Heart left ventricle (tissue), 16 donors: ENCODE results near the gene KRT35. TPM values are rescaled to one million over a fixed set of nuclear protein-coding genes. Genes with fewer than 3 reads are reported as not detected.
A peak's percentile ranks its signal among the peaks of the same experiment; 100 is the strongest.

ENCODE experiments used
- ATAC-seq, 4 donors: fragments of 200-7000 bp; cut with Tn5 transposase; one replicate each; pipeline ENCODE4 v1.9.1; 2020 to 2022; ENCODE audit warnings: moderate library complexity in 4 of 4, mild to moderate bottlenecking in 3 of 4, moderate number of reproducible peaks in 1 of 4
- DNase-seq, 5 donors: peaks; one replicate each; pipeline ENCODE4 v3.0.0-alpha.2; 2020
- H3K27ac ChIP-seq, 12 donors: fragments of 200-600 bp; sonication (generic) in 4 of 12; one replicate each; pipeline versions ENCODE4 v1.5.0 to v1.8.0; 2016 to 2022; ENCODE audit warnings: mild to moderate bottlenecking in 2 of 12
- H3K27me3 ChIP-seq, 9 donors: fragments of 200-600 bp; sonication (generic) in 2 of 9; one replicate each; pipeline versions ENCODE4 v1.5.1 to v1.8.0; 2016 to 2022; ENCODE audit warnings: mild to moderate bottlenecking in 3 of 9
- H3K36me3 ChIP-seq, 9 donors: fragments of 200-600 bp; sonication (generic) in 2 of 9; one replicate each; pipeline versions ENCODE4 v1.5.0 to v1.8.0; 2018 to 2022; ENCODE audit warnings: mild to moderate bottlenecking in 2 of 9
- H3K4me1 ChIP-seq, 12 donors: fragments of 200-600 bp; sonication (generic) in 4 of 12; one replicate each; pipeline versions ENCODE4 v1.5.0 to v1.8.0; 2016 to 2022; ENCODE audit warnings: mild to moderate bottlenecking in 3 of 12
- H3K4me3 ChIP-seq, 12 donors: fragments of 200-600 bp; sonication (generic) in 4 of 12; one replicate each; pipeline versions ENCODE4 v1.5.0 to v1.8.0; 2017 to 2022; ENCODE audit warnings: mild to moderate bottlenecking in 9 of 12, moderate library complexity in 4 of 12
- H3K9me3 ChIP-seq, 12 donors: fragments of 200-600 bp; sonication (generic) in 4 of 12; one replicate each; pipeline versions ENCODE4 v1.5.0 to v1.8.0; 2016 to 2022; ENCODE audit warnings: mild to moderate bottlenecking in 1 of 12
- POLR2A ChIP-seq, 2 donors: fragments of 450-650 bp; IDR thresholded peaks; one replicate each; pipeline ENCODE4 v1.6.1; 2017; ENCODE audit warnings: antibody characterized with exemption in 2 of 2, mild to moderate bottlenecking in 2 of 2, moderate library complexity in 2 of 2
- WGBS, 4 donors: extraction: QIAGEN DNeasy Blood & Tissue Kit in 2 of 4; methylation state at CpG; one replicate each; pipeline versions ENCODE4 v1.1.5 to v1.1.7; 2013 to 2018; 5-methylcytosine and 5-hydroxymethylcytosine counted together
- intact Hi-C, 10 donors: fragments of 100-400 bp; cut with DNase I; formaldehyde crosslinking; loops; one replicate each; pipeline versions ENCODE4 v1.11.1 to v1.14.2; 2022
- polyA plus RNA-seq, 2 donors: library from polyadenylated mRNA; stranded (reverse); fragments of 200-250 nt; gene quantifications; one replicate each; pipeline ENCODE4 v1.2.3, GENCODE V29; 2013
- total RNA-seq, 9 donors: library from RNA; depleted of rRNA in 2 of 9; stranded (reverse); fragments of >200 nt in 2 of 9; fragmentation: NEBNext Ultra II Directional in 3 of 9; extraction: Animal tissue kit (Norgen Biotek cat#: 25700) in 3 of 9; gene quantifications; one replicate each; pipeline versions ENCODE4 v1.1.0 to v1.2.4, GENCODE V29; 2016 to 2023
- TF ChIP-seq, protein P1 (sequence below), 12 donors: fragments of 200-600 bp; sonication (generic) in 4 of 12; IDR thresholded peaks; one replicate each; pipeline versions ENCODE4 v1.5.0 to v1.8.0; 2018 to 2022; ENCODE audit warnings: antibody characterized with exemption in 12 of 12, mild to moderate bottlenecking in 5 of 12
- donor health status: ischemic (EF 13 %, LVEDD 7.1; RV severe dilation, severe dysfunction).
- donor health status: healthy with polysubstance abuse.
- donor health status: DM: no; HTN: yes; CAD: no.
- donor health status: DM: no; HTN: no; CAD: no.
- donor health status: ischemic (EF 25% LVEDD 6.9; RV normal size, moderate dysfunction).
- donor health status: ischemic (EF 25% LVEDD 5.7; RV mildly dilated, moderate dysfunction).
- donor health status: healthy.
- donor health status: DM: yes; HTN: yes; CAD: no.
- donor health status: ischemic (EF 35%, LVEDD 5.7; RV mildly dilated, moderate dysfunction).
- donor health status: nonischemic (EF 11% LVEDD 7.7; RV severe dilation, severe dysfunction).
- donor health status: DM: yes; HTN: yes; CAD: no.
- donor health status: PGD.
- donor health status: ischemic (EF 29% LVEDD 5.4; RV normal size, mild dysfunction).
- donor health status: nonischemic (EF 23%, LVEDD 6.1; RV moderate dilation, normal function).

The KRT35 gene
- total and polyA plus RNA-seq, 11 donors = not detected

DNA sequence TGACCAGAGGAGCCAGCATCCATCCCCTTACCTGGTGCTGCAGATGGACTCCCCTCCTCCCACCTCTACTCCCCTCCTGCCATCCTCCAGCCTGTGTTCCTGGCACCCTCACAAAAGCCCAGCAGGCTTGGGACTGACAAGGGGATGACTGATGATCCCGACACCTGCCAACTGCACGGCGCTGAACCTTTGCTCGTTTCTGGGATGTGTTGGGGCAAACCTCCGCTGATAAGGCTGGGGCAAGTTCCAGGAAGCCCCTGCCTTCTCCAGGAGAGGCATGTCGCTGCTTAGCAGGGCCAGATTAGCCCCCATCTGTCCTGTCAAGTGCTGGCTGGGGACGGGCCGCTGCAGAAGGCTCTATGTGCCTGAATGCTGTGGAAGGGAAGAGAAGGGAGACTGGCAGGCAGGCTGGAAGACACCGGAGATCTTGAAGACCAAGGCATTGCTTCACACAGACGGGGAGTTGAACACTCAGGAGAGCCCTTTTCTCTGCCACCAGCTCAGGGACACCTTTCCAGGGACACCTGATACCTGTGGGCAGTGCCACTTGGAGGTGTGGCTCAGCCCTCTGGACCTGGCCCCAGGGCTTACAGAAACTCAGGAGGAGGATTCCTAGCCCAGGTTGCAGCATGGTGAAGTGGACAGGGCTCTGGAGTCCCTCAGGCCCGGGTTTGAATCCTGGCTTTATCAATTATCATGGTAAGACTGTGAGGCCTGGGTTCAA, 38.7 kb upstream of the KRT35 start:
- TF ChIP-seq, protein P1, sequence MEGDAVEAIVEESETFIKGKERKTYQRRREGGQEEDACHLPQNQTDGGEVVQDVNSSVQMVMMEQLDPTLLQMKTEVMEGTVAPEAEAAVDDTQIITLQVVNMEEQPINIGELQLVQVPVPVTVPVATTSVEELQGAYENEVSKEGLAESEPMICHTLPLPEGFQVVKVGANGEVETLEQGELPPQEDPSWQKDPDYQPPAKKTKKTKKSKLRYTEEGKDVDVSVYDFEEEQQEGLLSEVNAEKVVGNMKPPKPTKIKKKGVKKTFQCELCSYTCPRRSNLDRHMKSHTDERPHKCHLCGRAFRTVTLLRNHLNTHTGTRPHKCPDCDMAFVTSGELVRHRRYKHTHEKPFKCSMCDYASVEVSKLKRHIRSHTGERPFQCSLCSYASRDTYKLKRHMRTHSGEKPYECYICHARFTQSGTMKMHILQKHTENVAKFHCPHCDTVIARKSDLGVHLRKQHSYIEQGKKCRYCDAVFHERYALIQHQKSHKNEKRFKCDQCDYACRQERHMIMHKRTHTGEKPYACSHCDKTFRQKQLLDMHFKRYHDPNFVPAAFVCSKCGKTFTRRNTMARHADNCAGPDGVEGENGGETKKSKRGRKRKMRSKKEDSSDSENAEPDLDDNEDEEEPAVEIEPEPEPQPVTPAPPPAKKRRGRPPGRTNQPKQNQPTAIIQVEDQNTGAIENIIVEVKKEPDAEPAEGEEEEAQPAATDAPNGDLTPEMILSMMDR (IDR thresholded peaks at IDR 0.05) = no peak
- TF ChIP-seq POLR2A (IDR thresholded peaks at IDR 0.05) = no peak
- Histone ChIP-seq H3K27me3 (peaks cover 0 to 45% (median 7%) of the 10 kb centered on the region in 9 donors), H3K27ac (no peak overlapping the region), H3K4me1 (no peaks in the 10 kb centered on the region), H3K4me3 (no peak overlapping the region), H3K9me3 (no peaks in the 10 kb centered on the region), H3K36me3 (no peaks in the 10 kb centered on the region)
- WGBS, 4 donors = 25 to 33% (median 29%) methylated on average over 5 to 11 of the region's 11 CpGs
- DNase-seq (peak in 1 of 5 donors; percentile 20), ATAC-seq (no peak)
- intact Hi-C loops = no loop called here

DNA sequence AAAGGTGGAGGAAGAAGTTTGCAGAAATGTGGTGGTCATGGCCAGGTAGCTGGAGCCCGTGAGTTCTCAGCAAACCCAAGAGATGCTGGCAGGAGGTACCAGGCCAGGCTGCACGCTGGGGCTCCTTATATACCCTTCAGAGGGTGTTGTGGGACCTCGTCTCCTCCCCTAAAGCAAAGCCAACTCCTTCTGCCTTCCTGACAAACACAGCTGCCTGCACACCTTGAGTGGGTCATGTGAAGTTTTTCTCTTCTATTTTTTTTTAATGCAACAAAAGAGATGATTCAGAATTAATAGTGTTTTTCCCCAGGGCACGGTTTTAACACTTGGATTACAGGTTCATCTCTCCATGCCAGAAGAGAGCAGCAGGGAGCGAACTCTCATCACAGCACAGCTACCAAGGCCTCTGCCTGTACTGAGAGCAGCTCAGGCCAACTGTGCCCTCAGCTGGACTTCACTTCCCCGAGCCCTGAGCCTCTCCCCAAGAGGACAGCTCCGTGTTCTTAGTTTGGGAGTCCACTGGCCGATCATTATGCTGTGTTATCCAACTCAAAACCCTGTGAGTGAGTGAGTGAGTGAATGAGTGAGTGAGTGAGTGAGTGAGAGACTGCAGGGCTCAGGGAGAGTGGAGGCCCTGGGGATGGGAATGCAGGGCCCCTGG, 38.0 kb upstream of the KRT35 start, which contains the start of gene KRT15:
Gene KRT15, minus strand, starts transcription at position 102 of the 661 bp plus-strand sequence. Its CDS starts 63 bp downstream, at position 39.
- no peak for ATAC-seq
- 52 to 72% (median 62%) methylated on average over 8 of the region's 8 CpGs for WGBS, 4 donors
- Histone ChIP-seq H3K27me3 (peaks cover 0 to 49% (median 7%) of the 10 kb centered on the region in 9 donors), H3K4me1 (no peaks in the 10 kb centered on the region), H3K36me3 (no peaks in the 10 kb centered on the region), H3K4me3 (no peak within 1 kb of the TSS), H3K27ac (no peak within 1 kb of the TSS), H3K9me3 (no peaks in the 10 kb centered on the region)
- DNase-seq = no peak
- no peak for TF ChIP-seq POLR2A (IDR thresholded peaks at IDR 0.05)
- TF ChIP-seq, protein P1 (IDR thresholded peaks at IDR 0.05) = no peak
- intact Hi-C loops = no loop called here

DNA sequence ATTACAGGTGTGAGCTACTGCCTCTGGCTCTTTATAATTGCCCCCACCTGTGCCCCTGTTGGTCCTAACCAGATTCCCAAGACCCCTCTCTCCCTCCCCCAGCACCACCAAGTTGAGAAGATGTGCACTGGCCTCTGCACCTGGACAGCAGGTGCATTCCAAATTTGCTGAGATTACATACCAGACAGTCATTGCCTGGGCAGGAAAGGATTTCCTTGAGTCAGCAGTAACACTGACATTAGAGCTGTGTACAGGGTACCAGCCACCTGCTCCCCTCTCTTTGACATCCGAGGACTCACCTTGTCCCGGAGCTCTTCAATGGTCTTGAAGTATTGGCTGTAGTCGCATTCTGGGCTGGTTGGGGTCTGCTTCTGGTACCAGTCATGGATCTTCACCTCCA, 37.1 kb upstream of the KRT35 start:
- H3K4me1 ChIP-seq = peaks cover 0 to under 1% (median 0%) of the 10 kb centered on the region in 12 donors
- WGBS, 4 donors = 82 to 93% (median 87%) methylated on average over 2 to 3 of the region's 3 CpGs
- intact Hi-C loops = no loop called here
- peaks cover 0 to 45% (median 7%) of the 10 kb centered on the region in 9 donors for H3K27me3 ChIP-seq
- ATAC-seq (no peak), DNase-seq (no peak)
- no peak for TF ChIP-seq POLR2A (IDR thresholded peaks at IDR 0.05)
- TF ChIP-seq, protein P1 (IDR thresholded peaks at IDR 0.05) = no peak
- no peak overlapping the region for H3K4me3 ChIP-seq
- no peaks in the 10 kb centered on the region for H3K36me3 ChIP-seq
- no peaks in the 10 kb centered on the region for H3K9me3 ChIP-seq
- H3K27ac ChIP-seq = no peak overlapping the region

DNA sequence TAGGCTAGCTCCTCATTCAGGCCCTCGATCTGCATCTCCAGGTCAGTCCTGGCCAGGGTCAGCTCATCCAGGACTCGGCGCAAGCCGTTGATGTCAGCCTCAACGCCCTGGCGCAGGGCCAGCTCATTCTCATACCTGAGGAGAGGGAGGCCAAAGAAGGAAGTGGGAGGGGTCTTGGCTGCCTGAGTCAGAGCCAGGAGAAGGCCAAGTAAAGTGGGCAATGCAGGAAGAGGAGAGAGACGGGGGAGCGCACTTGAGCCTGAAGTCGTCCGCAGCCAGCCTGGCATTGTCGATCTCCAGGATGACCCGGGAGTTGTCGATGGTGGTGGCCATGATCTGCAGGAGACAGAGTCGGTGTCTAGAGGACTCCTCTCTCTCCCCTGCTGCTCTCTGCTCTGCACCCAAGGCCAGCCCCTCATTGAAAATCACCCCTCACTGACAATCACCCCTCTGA, 35.9 kb upstream of the KRT35 start:
- intact Hi-C loops = no loop called here
- H3K9me3 ChIP-seq = no peaks in the 10 kb centered on the region
- H3K4me3 ChIP-seq = no peak overlapping the region
- no peaks in the 10 kb centered on the region for H3K36me3 ChIP-seq
- no peak overlapping the region for H3K27ac ChIP-seq
- H3K27me3 ChIP-seq = peaks cover 0 to 39% (median 7%) of the 10 kb centered on the region in 9 donors
- no peak for ATAC-seq
- TF ChIP-seq, protein P1 (IDR thresholded peaks at IDR 0.05) = no peak
- TF ChIP-seq POLR2A (IDR thresholded peaks at IDR 0.05) = no peak
- DNase-seq = no peak
- 76 to 87% (median 81%) methylated on average over 14 of the region's 14 CpGs for WGBS, 4 donors
- H3K4me1 ChIP-seq = peaks cover 0 to 4% (median 0%) of the 10 kb centered on the region in 12 donors
